Prostate gland (tissue), 2 donors: Measurements from ENCODE around the gene TAC4.

Experiments
- POLR2A ChIP-seq: fragments of 450-650 bp; IDR thresholded peaks from one replicate; pipeline ENCODE4 v1.6.1; 2016; ENCODE audit warnings: antibody characterized with exemption, mild to moderate bottlenecking
- TF ChIP-seq, protein P1 (sequence below), 4 experiments: fragments of 200-600 bp in 2 of 4; fragments of 450-650 bp in 2 of 4; sonication (generic) in 2 of 4; IDR thresholded peaks; 1 replicate in 3 of 4; 2 replicates in 1 of 4; pipeline ENCODE4 v1.5.1; 2016 to 2019; ENCODE audit warnings: antibody characterized with exemption in 4 of 4, mild to moderate bottlenecking in 2 of 4, moderate library complexity in 2 of 4

- TF ChIP-seq, protein P1, sequence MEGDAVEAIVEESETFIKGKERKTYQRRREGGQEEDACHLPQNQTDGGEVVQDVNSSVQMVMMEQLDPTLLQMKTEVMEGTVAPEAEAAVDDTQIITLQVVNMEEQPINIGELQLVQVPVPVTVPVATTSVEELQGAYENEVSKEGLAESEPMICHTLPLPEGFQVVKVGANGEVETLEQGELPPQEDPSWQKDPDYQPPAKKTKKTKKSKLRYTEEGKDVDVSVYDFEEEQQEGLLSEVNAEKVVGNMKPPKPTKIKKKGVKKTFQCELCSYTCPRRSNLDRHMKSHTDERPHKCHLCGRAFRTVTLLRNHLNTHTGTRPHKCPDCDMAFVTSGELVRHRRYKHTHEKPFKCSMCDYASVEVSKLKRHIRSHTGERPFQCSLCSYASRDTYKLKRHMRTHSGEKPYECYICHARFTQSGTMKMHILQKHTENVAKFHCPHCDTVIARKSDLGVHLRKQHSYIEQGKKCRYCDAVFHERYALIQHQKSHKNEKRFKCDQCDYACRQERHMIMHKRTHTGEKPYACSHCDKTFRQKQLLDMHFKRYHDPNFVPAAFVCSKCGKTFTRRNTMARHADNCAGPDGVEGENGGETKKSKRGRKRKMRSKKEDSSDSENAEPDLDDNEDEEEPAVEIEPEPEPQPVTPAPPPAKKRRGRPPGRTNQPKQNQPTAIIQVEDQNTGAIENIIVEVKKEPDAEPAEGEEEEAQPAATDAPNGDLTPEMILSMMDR (IDR thresholded peaks at IDR 0.05), result no peak
- TF ChIP-seq POLR2A, result no peak
These were observed 44.0 kb upstream of the TAC4 start for GRCh38 chr17:49891694-49892389.
